ENCODE measurements around the gene CGB3.
"Not testable (repeated sequence)": the region's sequence is repeated elsewhere in the genome, so short reads cannot be mapped to it uniquely, and the experiment has no call there.

DNA sequence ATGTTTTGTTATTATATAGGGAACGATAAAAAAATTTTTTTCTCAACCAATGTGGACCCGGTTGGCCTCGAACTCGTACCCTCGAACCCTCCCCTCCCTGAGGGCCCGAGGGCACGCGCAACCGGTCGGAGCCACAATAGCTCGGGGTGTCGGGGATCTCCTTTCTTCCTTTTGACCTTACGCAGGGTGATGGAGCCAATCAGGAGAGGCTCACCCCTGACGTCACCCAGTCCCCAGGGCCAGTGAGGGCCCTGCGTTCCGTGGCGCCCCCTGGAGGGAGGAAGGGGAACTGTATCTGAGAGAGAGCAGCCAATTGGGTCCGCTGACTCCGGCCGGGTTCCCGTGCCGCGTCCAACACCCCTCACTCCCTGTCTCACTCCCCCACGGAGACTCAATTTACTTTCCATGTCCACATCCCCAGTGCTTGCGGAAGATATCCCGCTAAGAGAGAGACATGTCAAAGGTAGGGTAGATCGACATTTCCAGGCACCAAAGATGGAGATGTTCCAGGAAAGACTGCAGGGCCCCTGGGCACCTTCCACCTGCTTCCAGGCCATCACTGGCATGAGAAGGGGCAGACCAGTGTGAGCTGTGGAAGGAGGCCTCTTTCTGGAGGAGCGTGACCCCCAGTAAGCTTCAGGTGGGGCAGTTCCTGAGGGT is 7.6 kb upstream of the CGB3 start, which contains the start of gene CGB2:
- TF ChIP-seq, protein P1, sequence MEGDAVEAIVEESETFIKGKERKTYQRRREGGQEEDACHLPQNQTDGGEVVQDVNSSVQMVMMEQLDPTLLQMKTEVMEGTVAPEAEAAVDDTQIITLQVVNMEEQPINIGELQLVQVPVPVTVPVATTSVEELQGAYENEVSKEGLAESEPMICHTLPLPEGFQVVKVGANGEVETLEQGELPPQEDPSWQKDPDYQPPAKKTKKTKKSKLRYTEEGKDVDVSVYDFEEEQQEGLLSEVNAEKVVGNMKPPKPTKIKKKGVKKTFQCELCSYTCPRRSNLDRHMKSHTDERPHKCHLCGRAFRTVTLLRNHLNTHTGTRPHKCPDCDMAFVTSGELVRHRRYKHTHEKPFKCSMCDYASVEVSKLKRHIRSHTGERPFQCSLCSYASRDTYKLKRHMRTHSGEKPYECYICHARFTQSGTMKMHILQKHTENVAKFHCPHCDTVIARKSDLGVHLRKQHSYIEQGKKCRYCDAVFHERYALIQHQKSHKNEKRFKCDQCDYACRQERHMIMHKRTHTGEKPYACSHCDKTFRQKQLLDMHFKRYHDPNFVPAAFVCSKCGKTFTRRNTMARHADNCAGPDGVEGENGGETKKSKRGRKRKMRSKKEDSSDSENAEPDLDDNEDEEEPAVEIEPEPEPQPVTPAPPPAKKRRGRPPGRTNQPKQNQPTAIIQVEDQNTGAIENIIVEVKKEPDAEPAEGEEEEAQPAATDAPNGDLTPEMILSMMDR (conservative IDR thresholded peaks at IDR 0.05) = peak; percentile 53
- TF ChIP-seq ZFX (IDR thresholded peaks at IDR 0.05) = not testable (repeated sequence)
